Hepatocyte (in vitro differentiated cells): ENCODE data around the gene PAPPA. TPM values are rescaled to one million over a fixed set of nuclear protein-coding genes. Genes with fewer than 3 reads are reported as not detected.

Source experiments
- DNase-seq: peaks from one replicate; pipeline ENCODE4 v3.0.0-alpha.2; 2016; ENCODE audit warnings: low spot score
- H2AFZ ChIP-seq: fragments of 200-600 bp; sonication (generic); 2 replicates; pipeline ENCODE4 v1.6.0; 2016; ENCODE audit warnings: antibody characterized with exemption, mild to moderate bottlenecking
- H3K27ac ChIP-seq: fragments of 200-600 bp; sonication (generic); 2 replicates; pipeline ENCODE4 v1.5.1; 2016; ENCODE audit warnings: mild to moderate bottlenecking
- H3K27me3 ChIP-seq: fragments of 200-600 bp; sonication (generic); 2 replicates; pipeline ENCODE4 v1.6.1; 2016
- H3K36me3 ChIP-seq: fragments of 200-600 bp; sonication (generic); replicated peaks from 2 replicates; pipeline ENCODE4 v1.5.1; 2016; ENCODE audit warnings: low read depth; ENCODE audit not compliant: insufficient read depth
- H3K4me1 ChIP-seq: fragments of 200-600 bp; sonication (generic); 2 replicates; pipeline ENCODE4 v1.5.1; 2016; ENCODE audit warnings: mild to moderate bottlenecking, moderate library complexity; ENCODE audit not compliant: insufficient read depth
- H3K4me2 ChIP-seq: fragments of 200-600 bp; sonication (generic); 2 replicates; pipeline ENCODE4 v1.6.0; 2016
- H3K4me3 ChIP-seq: fragments of 200-600 bp; sonication (generic); 2 replicates; pipeline ENCODE4 v1.5.1; 2016; ENCODE audit warnings: mild to moderate bottlenecking
- H3K79me2 ChIP-seq: fragments of 200-600 bp; sonication (generic); 2 replicates; pipeline ENCODE4 v1.6.0; 2017; ENCODE audit warnings: mild to moderate bottlenecking
- H3K9me2 ChIP-seq: fragments of 200-600 bp; sonication (generic); replicated peaks from 2 replicates; pipeline ENCODE4 v1.6.0; 2017; ENCODE audit warnings: mild to moderate bottlenecking; ENCODE audit not compliant: insufficient read depth
- H3K9me3 ChIP-seq: fragments of 200-600 bp; sonication (generic); 2 replicates; pipeline ENCODE4 v1.5.1; 2016; ENCODE audit warnings: low read depth, mild to moderate bottlenecking
- H4K20me1 ChIP-seq: fragments of 200-600 bp; sonication (generic); 2 replicates; pipeline ENCODE4 v1.6.0; 2016; ENCODE audit warnings: mild to moderate bottlenecking; ENCODE audit not compliant: insufficient read depth, poor library complexity, severe bottlenecking
- CTCF ChIP-seq: fragments of 200-600 bp; sonication (generic); IDR thresholded peaks from 2 replicates; pipeline ENCODE4 v1.5.1; 2016; ENCODE audit warnings: antibody characterized with exemption, mild to moderate bottlenecking; ENCODE audit not compliant: poor library complexity
- EZH2 ChIP-seq: fragments of 200-600 bp; sonication (generic); IDR thresholded peaks from 2 replicates; pipeline ENCODE4 v1.6.1; 2016; ENCODE audit warnings: antibody characterized with exemption, mild to moderate bottlenecking, borderline replicate concordance
- EZH2phosphoT487 ChIP-seq: fragments of 200-600 bp; sonication (generic); IDR thresholded peaks from one replicate; pipeline ENCODE4 v1.6.1; 2018; ENCODE audit warnings: antibody characterized with exemption, mild to moderate bottlenecking, low read depth, moderate library complexity; ENCODE audit not compliant: unreplicated experiment, severe bottlenecking
- WGBS: methylation state at CpG from one replicate; pipeline ENCODE4 v1.1.6; 2016; ENCODE audit warnings: low lambda C conversion rate; ENCODE audit errors: missing lambda C conversion rate; 5-methylcytosine and 5-hydroxymethylcytosine counted together
- polyA plus RNA-seq: library from polyadenylated mRNA; unstranded; fragments of >200 nt; fragmentation: Nextera tagmentation; extraction: Ambion mirVana; gene quantifications from 2 replicates; pipeline ENCODE4 v1.2.1, GENCODE V29; 2016
- total RNA-seq: library from RNA; depleted of rRNA; stranded (reverse); fragments of >200 nt; gene quantifications from 2 replicates; pipeline ENCODE4 v1.2.3, GENCODE V29; 2014

The PAPPA gene
- 8.9 and 12.3 TPM in 2 replicates for total RNA-seq
- polyA plus RNA-seq = 2.8 and 5.4 TPM in 2 replicates

- Histone ChIP-seq H3K4me2 (peak within 1 kb of the TSS; percentile 92), H2AFZ (no peak within 1 kb of the TSS), H3K79me2 (peaks cover 2% of the 10 kb centered on the region), H3K4me1 (peaks cover 15% of the 10 kb centered on the region), H3K4me3 (peak within 1 kb of the TSS; percentile 35), H3K27ac (peak within 1 kb of the TSS; percentile 85), H3K9me3 (no peaks in the 10 kb centered on the region), H3K9me2 (no peaks in the 10 kb centered on the region), H3K27me3 (peaks cover 24% of the 10 kb centered on the region), H4K20me1 (no peaks in the 10 kb centered on the region), H3K36me3 (no peaks in the 10 kb centered on the region)
- no peak for TF ChIP-seq EZH2phosphoT487
- no peak for TF ChIP-seq CTCF
- TF ChIP-seq EZH2 = no peak
- DNase-seq = peak; percentile 24
- WGBS = 9% methylated on average over 4 of the region's 41 CpGs
Observed at GRCh38 chr9:116153765-116154333, at the start of gene PAPPA. Gene PAPPA (plus strand): TSS chr9:116153791. CDS start chr9:116154173, 382 bp downstream.

- Histone ChIP-seq H3K36me3 (no peaks in the 10 kb centered on the region), H3K9me2 (no peaks in the 10 kb centered on the region), H3K4me2 (no peak overlapping the region), H3K9me3 (no peaks in the 10 kb centered on the region), H3K27ac (no peak overlapping the region), H3K79me2 (no peaks in the 10 kb centered on the region), H4K20me1 (no peaks in the 10 kb centered on the region), H3K4me1 (no peaks in the 10 kb centered on the region), H3K4me3 (no peak overlapping the region), H2AFZ (no peak overlapping the region), H3K27me3 (no peaks in the 10 kb centered on the region)
- DNase-seq = no peak
- 60% methylated on average over 2 of the region's 2 CpGs for WGBS
- TF ChIP-seq EZH2phosphoT487 (no peak), CTCF (no peak), EZH2 (no peak)
Observed at GRCh38 chr9:116103976-116104820, 49.4 kb upstream of the PAPPA start.

- 97% methylated on average over 1 of the region's 1 CpG for whole genome bisulfite sequencing
- Histone ChIP-seq H3K27me3 (no peaks in the 10 kb centered on the region), H3K27ac (no peak overlapping the region), H3K9me3 (no peaks in the 10 kb centered on the region), H2AFZ (no peak overlapping the region), H3K4me2 (no peak overlapping the region), H3K4me3 (no peak overlapping the region), H3K79me2 (no peaks in the 10 kb centered on the region), H3K9me2 (no peaks in the 10 kb centered on the region), H4K20me1 (no peaks in the 10 kb centered on the region), H3K4me1 (no peaks in the 10 kb centered on the region), H3K36me3 (no peaks in the 10 kb centered on the region)
- peak; percentile 13 for TF ChIP-seq CTCF
- TF ChIP-seq EZH2phosphoT487 = no peak
- no peak for TF ChIP-seq EZH2
- DNase-seq = no peak
Observed at GRCh38 chr9:116112236-116112635, 41.4 kb upstream of the PAPPA start.
